IPS-11a (cell line): ENCODE measurements around the gene OTUD1.

Experiments
- H3K4me3 ChIP-seq: one replicate; pipeline ENCODE4 v1.5.1; 2013; ENCODE audit warnings: low read depth, low read length, control low read depth

Gene OTUD1

GRCh38 chr10:23419655-23420329 is 19.1 kb upstream of the OTUD1 start:
- H3K4me3 ChIP-seq, result no peak overlapping the region

GRCh38 chr10:23421397-23421796 is 17.5 kb upstream of the OTUD1 start:
- H3K4me3 ChIP-seq, result no peak overlapping the region

GRCh38 chr10:23422003-23422411 is 16.9 kb upstream of the OTUD1 start:
- H3K4me3 ChIP-seq, result no peak overlapping the region

GRCh38 chr10:23432166-23432565 is 6.7 kb upstream of the OTUD1 start:
- no peak overlapping the region for H3K4me3 ChIP-seq

- H3K4me3 ChIP-seq, result no peak overlapping the region
These were observed 6.2 kb upstream of the OTUD1 start for GRCh38 chr10:23432639-23433038.

- no peak overlapping the region for H3K4me3 ChIP-seq
These were observed 5.2 kb upstream of the OTUD1 start for GRCh38 chr10:23433701-23434100.

- no peak overlapping the region for H3K4me3 ChIP-seq
These were observed 3.5 kb upstream of the OTUD1 start for GRCh38 chr10:23435378-23435777.

- H3K4me3 ChIP-seq, result no peak overlapping the region
These were observed 1.9 kb upstream of the OTUD1 start for GRCh38 chr10:23436983-23437382.

- peak overlapping the region; percentile 73 for H3K4me3 ChIP-seq
These were observed 820 bp upstream of the OTUD1 start for GRCh38 chr10:23437963-23438546.

GRCh38 chr10:23439452-23439960 is 631 bp downstream of the OTUD1 start:
- peak overlapping the region; percentile 53 for H3K4me3 ChIP-seq

GRCh38 chr10:23439961-23440889 is 1.4 kb downstream of the OTUD1 start:
- H3K4me3 ChIP-seq, result peak overlapping the region; percentile 53

GRCh38 chr10:23441251-23441650 is 2.4 kb downstream of the OTUD1 start:
- H3K4me3 ChIP-seq, result no peak overlapping the region

- H3K4me3 ChIP-seq, result no peak overlapping the region
These were observed 4.1 kb downstream of the OTUD1 start for GRCh38 chr10:23442936-23443335.

- H3K4me3 ChIP-seq, result no peak overlapping the region
These were observed 6.7 kb downstream of the OTUD1 start for GRCh38 chr10:23445591-23445990.

GRCh38 chr10:23448323-23448722 is 9.4 kb downstream of the OTUD1 start:
- H3K4me3 ChIP-seq, result no peak overlapping the region

- no peak overlapping the region for H3K4me3 ChIP-seq
These were observed 10.1 kb downstream of the OTUD1 start for GRCh38 chr10:23448802-23449570.

GRCh38 chr10:23452033-23452655 is 13.3 kb downstream of the OTUD1 start:
- no peak overlapping the region for H3K4me3 ChIP-seq

- H3K4me3 ChIP-seq, result no peak overlapping the region
These were observed 14.6 kb downstream of the OTUD1 start for GRCh38 chr10:23453465-23453864.

GRCh38 chr10:23457632-23458417 is 18.9 kb downstream of the OTUD1 start:
- H3K4me3 ChIP-seq, result no peak overlapping the region
